HepG2 (cell line): ENCODE data around the gene C4orf36. TPM values are rescaled to one million over a fixed set of nuclear protein-coding genes. Genes with fewer than 3 reads are reported as not detected.

Source experiments
- ATAC-seq: fragments of 200-7000 bp; cut with Tn5 transposase; 3 replicates; pipeline ENCODE4 v1.9.1; 2020; ENCODE audit warnings: mild to moderate bottlenecking, moderate library complexity
- BruUV-seq: library from RNA; stranded (reverse); fragments of 400-500 nt; replicated peaks from 2 replicates; lab custom pipeline; 2021; lab: Mats Ljungman, UMichigan
- CTCF ChIA-PET: fragments of 300-600 bp; formaldehyde crosslinking; extraction: SDS; loops from one replicate; lab custom pipeline; 2021; ENCODE audit warnings: low total read pairs, inconsistent platforms, low intra/inter-chr PET ratio; lab: Yijun Ruan, JAX
- POLR2A ChIA-PET: fragments of 350-600 bp; sonication (Branson Sonifier 250); formaldehyde crosslinking; loops from one replicate; lab custom pipeline; 2020; ENCODE audit warnings: antibody characterized with exemption, inconsistent platforms; lab: Yijun Ruan, JAX
- DNase-seq: peaks from one replicate; pipeline ENCODE4 v3.0.0-alpha.2; 2015; ENCODE audit warnings: low spot score
- FAIRE-seq: peaks from 3 replicates; lab custom pipeline; 2011; peaks lifted over from hg19 to GRCh38; lab: Jason Lieb, UNC
- H2AFZ ChIP-seq: one replicate; pipeline ENCODE4 v1.6.1; 2011; ENCODE audit warnings: low read length, inconsistent platforms
- H3K27ac ChIP-seq: fragments of 300-600 bp; 3 replicates; pipeline ENCODE4 v1.8.0; 2011; ENCODE audit warnings: mixed run types, mild to moderate bottlenecking, mixed read lengths, low read length, inconsistent platforms; ENCODE audit not compliant: insufficient read depth; ENCODE audit errors: extremely low read length
- H3K27me3 ChIP-seq, 2 experiments: fragments of 200-600 bp in 1 of 2; 2 replicates in 1 of 2; 3 replicates in 1 of 2; pipeline versions ENCODE4 v1.6.0 to v1.8.0; 2011; ENCODE audit warnings: low read length in 2 of 2, mild to moderate bottlenecking in 2 of 2, moderate library complexity in 2 of 2, inconsistent platforms in 1 of 2; ENCODE audit not compliant: insufficient read depth in 2 of 2, control insufficient read depth in 1 of 2
- H3K36me3 ChIP-seq, 2 experiments: fragments of 200-600 bp in 1 of 2; replicated peaks in 1 of 2; 2 replicates in 1 of 2; 3 replicates in 1 of 2; pipeline versions ENCODE4 v1.5.1 to v1.8.0; 2011; ENCODE audit warnings: low read length in 2 of 2, inconsistent platforms in 1 of 2; ENCODE audit not compliant: insufficient read depth in 2 of 2, control insufficient read depth in 1 of 2
- H3K4me1 ChIP-seq: 2 replicates; pipeline ENCODE4 v1.5.1; 2012; ENCODE audit warnings: low read length, inconsistent platforms; ENCODE audit not compliant: insufficient read depth
- H3K4me2 ChIP-seq: 2 replicates; pipeline ENCODE4 v1.6.0; 2011; ENCODE audit warnings: low read depth, low read length, inconsistent platforms
- H3K4me3 ChIP-seq, 3 experiments: fragments of 200-600 bp in 1 of 3; sonication (generic), shearing (Covaris generic) in 1 of 3; replicated peaks in 1 of 3; 2 replicates each; pipeline ENCODE4 v1.5.1; 2011 to 2016; ENCODE audit warnings: low read length in 3 of 3, inconsistent platforms in 2 of 3, low read depth in 2 of 3, mild to moderate bottlenecking in 2 of 3, control low read depth in 1 of 3, mixed read lengths in 1 of 3; ENCODE audit not compliant: insufficient read depth in 1 of 3
- H3K79me2 ChIP-seq: one replicate; pipeline ENCODE4 v1.6.1; 2011; ENCODE audit warnings: low read length, inconsistent platforms; ENCODE audit not compliant: insufficient read depth
- H3K9ac ChIP-seq: 2 replicates; pipeline ENCODE4 v1.6.0; 2011; ENCODE audit warnings: mild to moderate bottlenecking, low read depth, low read length, inconsistent platforms; ENCODE audit not compliant: insufficient read depth
- H3K9me3 ChIP-seq: 2 replicates; pipeline ENCODE4 v1.5.1; 2012; ENCODE audit warnings: mild to moderate bottlenecking, low read length
- H4K20me1 ChIP-seq: 2 replicates; pipeline ENCODE4 v1.6.0; 2011; ENCODE audit warnings: inconsistent platforms, mild to moderate bottlenecking, low read length, moderate library complexity; ENCODE audit not compliant: insufficient read depth
- CEBPB ChIP-seq: IDR thresholded peaks from 2 replicates; pipeline ENCODE4 v1.6.1; 2011; ENCODE audit warnings: low read depth, low read length, improper control_type of control experiment, borderline replicate concordance
- FOSL2 ChIP-seq: sonication (generic); formaldehyde crosslinking; IDR thresholded peaks from 2 replicates; pipeline ENCODE4 v1.4.0; 2020; ENCODE audit warnings: missing genetic modification reagents
- GATAD2A ChIP-seq: IDR thresholded peaks from 2 replicates; pipeline ENCODE4 v1.6.1; 2016
- HNF4G ChIP-seq, 2 experiments: sonication (generic) in 1 of 2; formaldehyde crosslinking in 1 of 2; IDR thresholded peaks; 2 replicates each; pipeline versions ENCODE4 v1.4.0 to v1.6.1; 2011 to 2020; ENCODE audit warnings: borderline replicate concordance in 2 of 2, low read depth in 2 of 2, mild to moderate bottlenecking in 2 of 2, low read length in 1 of 2, missing genetic modification reagents in 1 of 2, moderate library complexity in 1 of 2
- MAFG ChIP-seq: sonication (generic); formaldehyde crosslinking; IDR thresholded peaks from 2 replicates; pipeline ENCODE4 v1.5.1; 2020; ENCODE audit warnings: mild to moderate bottlenecking, missing genetic modification reagents
- RARA ChIP-seq: IDR thresholded peaks from 2 replicates; pipeline ENCODE4 v1.6.1; 2016; ENCODE audit warnings: missing genetic modification reagents, missing compliant biosample characterization
- SALL1 ChIP-seq: sonication (generic); formaldehyde crosslinking; IDR thresholded peaks from 2 replicates; pipeline ENCODE4 v1.8.0; 2022; ENCODE audit warnings: mild to moderate bottlenecking, missing genetic modification reagents
- TEAD3 ChIP-seq: optimal IDR thresholded peaks from 2 replicates; pipeline ENCODE3; 2016; ENCODE audit warnings: borderline replicate concordance
- ZBTB1 ChIP-seq: sonication (generic); formaldehyde crosslinking; IDR thresholded peaks from 2 replicates; pipeline ENCODE4 v1.4.0; 2020; ENCODE audit warnings: missing genetic modification reagents, borderline replicate concordance
- ZNF225 ChIP-seq: sonication (generic); formaldehyde crosslinking; IDR thresholded peaks from 2 replicates; pipeline ENCODE4 v1.4.0; 2020; ENCODE audit warnings: mild to moderate bottlenecking, missing genetic modification reagents
- ZNF564 ChIP-seq: sonication (generic); formaldehyde crosslinking; IDR thresholded peaks from 2 replicates; pipeline ENCODE4 v1.8.1; 2023; ENCODE audit warnings: mild to moderate bottlenecking, missing genetic modification reagents
- WGBS: methylation state at CpG from one replicate; pipeline ENCODE4 v1.1.6; 2017; ENCODE audit warnings: low lambda C conversion rate; 5-methylcytosine and 5-hydroxymethylcytosine counted together
- in situ Hi-C: cut with HindIII; loops from 2 replicates; pipeline ENCODE4 v1.10.0; 2017; ENCODE audit warnings: low pct_unique_long_range_greater_than_20kb; ENCODE audit not compliant: extremely low pct_ligation_motif_present
- intact Hi-C: fragments of 100-400 bp; cut with micrococcal nuclease; formaldehyde crosslinking; loops from one replicate; pipeline ENCODE4 v1.10.0; 2022; ENCODE audit not compliant: unreplicated experiment
- polyA plus RNA-seq, 8 experiments: library from polyadenylated mRNA; depleted of rRNA in 3 of 8; stranded (reverse) in 7 of 8; unstranded in 1 of 8; fragments of >200 nt; fragmentation: Illumina TruSeq in 4 of 8; extraction: Trizol in 4 of 8; gene quantifications; 2 replicates each; pipeline versions ENCODE4 v1.2.1 to v1.2.3, GENCODE V29; 2011 to 2016; ENCODE audit warnings: low read depth in 4 of 8, missing spikeins in 1 of 8, mixed read lengths in 1 of 8; ENCODE audit not compliant: insufficient read depth in 1 of 8
- total RNA-seq, 5 experiments: library from RNA; depleted of rRNA; stranded (reverse); fragments of >200 nt; fragmentation: Illumina TruSeq; extraction: Trizol; gene quantifications; 2 replicates each; pipeline ENCODE4 v1.2.3, GENCODE V29; 2016; ENCODE audit warnings: low read depth in 1 of 5
- TF ChIP-seq, protein P1 (sequence below): sonication (generic); formaldehyde crosslinking; IDR thresholded peaks from 2 replicates; pipeline ENCODE4 v1.4.0; 2020; ENCODE audit warnings: missing genetic modification reagents
- TF ChIP-seq, protein P2 (sequence below): sonication (generic); formaldehyde crosslinking; IDR thresholded peaks from 2 replicates; pipeline ENCODE4 v1.4.0; 2020; ENCODE audit warnings: mild to moderate bottlenecking, low read depth, missing genetic modification reagents
- TF ChIP-seq, protein P3 (sequence below): sonication (generic); formaldehyde crosslinking; IDR thresholded peaks from 2 replicates; pipeline ENCODE4 v1.8.1; 2023; ENCODE audit warnings: mild to moderate bottlenecking, inconsistent platforms, moderate library complexity, missing genetic modification reagents, borderline replicate concordance
- TF ChIP-seq, protein P4 (sequence below): IDR thresholded peaks from 2 replicates; pipeline ENCODE4 v1.4.0; 2020; ENCODE audit warnings: mild to moderate bottlenecking, missing genetic modification reagents

C4orf36 gene
- total and polyA plus RNA-seq, 2 of the 13 experiments (the other 11 are each of a cell fraction or from before 2014, with no cell fraction given), result 0.63 TPM; not detected in 1

DNA sequence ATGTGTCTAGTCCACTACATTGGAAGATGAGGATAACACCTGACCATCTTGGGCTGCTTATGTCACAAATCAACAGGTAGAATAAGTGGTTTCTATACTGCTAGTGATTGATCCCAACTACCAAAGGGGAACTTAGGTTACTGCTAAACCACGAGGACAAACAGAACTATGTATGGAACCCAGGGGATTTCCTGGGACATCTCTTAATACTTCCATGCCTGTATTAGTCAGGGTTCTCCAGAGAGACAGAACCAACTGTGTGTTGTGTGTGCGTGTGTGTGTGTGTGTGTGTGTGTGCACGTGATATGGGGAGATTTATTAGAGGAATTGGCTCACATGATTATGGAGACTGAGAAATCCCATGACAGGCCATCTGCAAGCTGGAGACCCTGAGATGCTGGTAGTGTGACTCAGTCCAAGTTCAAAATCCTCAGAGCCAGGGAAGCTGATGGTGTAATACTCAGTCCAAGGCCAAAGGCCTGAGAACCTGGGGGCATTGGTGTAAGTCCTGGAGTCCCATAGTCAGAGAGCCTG, 26.4 kb upstream of the C4orf36 start:
- Histone ChIP-seq H3K79me2 (no peaks in the 10 kb centered on the region), H3K4me1 (peaks cover 11% of the 10 kb centered on the region), H3K27ac (no peak overlapping the region), H3K27me3 (no peaks in the 10 kb centered on the region), H2AFZ (no peak overlapping the region), H3K4me3 (no peak overlapping the region), H4K20me1 (no peaks in the 10 kb centered on the region), H3K36me3 (no peaks in the 10 kb centered on the region), H3K9me3 (no peaks in the 10 kb centered on the region), H3K9ac (no peak overlapping the region), H3K4me2 (no peak overlapping the region)
- intact Hi-C loops, result no loop called here
- WGBS, result 50% methylated on average over 3 of the region's 3 CpGs
- BruUV-seq, result no TSS peak
- ChIA-PET CTCF (no interaction called here), POLR2A (interaction anchor here (0.7 to 2.0 kb wide), 6 partner anchors 9 to 165 kb away, joined by 3 to 7 read pairs (median 4); partner anchors contain the start of gene AFF1)
- FAIRE-seq (peak; percentile 54), DNase-seq (peak; percentile 54), ATAC-seq (peak; percentile 62)
- in situ Hi-C loops, result no loop called here
- TF ChIP-seq HNF4G (IDR thresholded peaks at IDR 0.05; ENCODE audit: borderline replicate concordance, low read depth, low read length), result peak; percentile 34; the same call in 1 of the 2 replicates
- TF ChIP-seq HNF4G (CRISPR knock-in tag; IDR thresholded peaks at IDR 0.05; ENCODE audit: borderline replicate concordance, low read depth), result no peak
- TF ChIP-seq, protein P1, sequence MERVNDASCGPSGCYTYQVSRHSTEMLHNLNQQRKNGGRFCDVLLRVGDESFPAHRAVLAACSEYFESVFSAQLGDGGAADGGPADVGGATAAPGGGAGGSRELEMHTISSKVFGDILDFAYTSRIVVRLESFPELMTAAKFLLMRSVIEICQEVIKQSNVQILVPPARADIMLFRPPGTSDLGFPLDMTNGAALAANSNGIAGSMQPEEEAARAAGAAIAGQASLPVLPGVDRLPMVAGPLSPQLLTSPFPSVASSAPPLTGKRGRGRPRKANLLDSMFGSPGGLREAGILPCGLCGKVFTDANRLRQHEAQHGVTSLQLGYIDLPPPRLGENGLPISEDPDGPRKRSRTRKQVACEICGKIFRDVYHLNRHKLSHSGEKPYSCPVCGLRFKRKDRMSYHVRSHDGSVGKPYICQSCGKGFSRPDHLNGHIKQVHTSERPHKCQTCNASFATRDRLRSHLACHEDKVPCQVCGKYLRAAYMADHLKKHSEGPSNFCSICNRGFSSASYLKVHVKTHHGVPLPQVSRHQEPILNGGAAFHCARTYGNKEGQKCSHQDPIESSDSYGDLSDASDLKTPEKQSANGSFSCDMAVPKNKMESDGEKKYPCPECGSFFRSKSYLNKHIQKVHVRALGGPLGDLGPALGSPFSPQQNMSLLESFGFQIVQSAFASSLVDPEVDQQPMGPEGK, result peak; percentile 39; the same call in 1 of the 2 replicates
- TF ChIP-seq FOSL2, result peak; percentile 77
- TF ChIP-seq TEAD3 (CRISPR knock-in tag), result peak; percentile 20
- TF ChIP-seq MAFG (CRISPR knock-in tag), result no peak
- TF ChIP-seq RARA (CRISPR knock-in tag), result peak; percentile 61; the same call in 1 of the 2 replicates
- TF ChIP-seq ZBTB1 (CRISPR knock-in tag), result no peak
- TF ChIP-seq GATAD2A (CRISPR knock-in tag), result peak; percentile 55; the same call in 1 of the 2 replicates
- no peak for TF ChIP-seq ZNF225 (CRISPR knock-in tag)
- peak; percentile 50; the same call in 1 of the 2 replicates for TF ChIP-seq CEBPB
- TF ChIP-seq, protein P2, sequence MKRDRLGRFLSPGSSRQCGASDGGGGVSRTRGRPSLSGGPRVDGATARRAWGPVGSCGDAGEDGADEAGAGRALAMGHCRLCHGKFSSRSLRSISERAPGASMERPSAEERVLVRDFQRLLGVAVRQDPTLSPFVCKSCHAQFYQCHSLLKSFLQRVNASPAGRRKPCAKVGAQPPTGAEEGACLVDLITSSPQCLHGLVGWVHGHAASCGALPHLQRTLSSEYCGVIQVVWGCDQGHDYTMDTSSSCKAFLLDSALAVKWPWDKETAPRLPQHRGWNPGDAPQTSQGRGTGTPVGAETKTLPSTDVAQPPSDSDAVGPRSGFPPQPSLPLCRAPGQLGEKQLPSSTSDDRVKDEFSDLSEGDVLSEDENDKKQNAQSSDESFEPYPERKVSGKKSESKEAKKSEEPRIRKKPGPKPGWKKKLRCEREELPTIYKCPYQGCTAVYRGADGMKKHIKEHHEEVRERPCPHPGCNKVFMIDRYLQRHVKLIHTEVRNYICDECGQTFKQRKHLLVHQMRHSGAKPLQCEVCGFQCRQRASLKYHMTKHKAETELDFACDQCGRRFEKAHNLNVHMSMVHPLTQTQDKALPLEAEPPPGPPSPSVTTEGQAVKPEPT (CRISPR knock-in tag), result no peak
- TF ChIP-seq SALL1, result 0 out of 2 replicates have a peak, but pooled peaks have one; percentile 16
- TF ChIP-seq, protein P3, sequence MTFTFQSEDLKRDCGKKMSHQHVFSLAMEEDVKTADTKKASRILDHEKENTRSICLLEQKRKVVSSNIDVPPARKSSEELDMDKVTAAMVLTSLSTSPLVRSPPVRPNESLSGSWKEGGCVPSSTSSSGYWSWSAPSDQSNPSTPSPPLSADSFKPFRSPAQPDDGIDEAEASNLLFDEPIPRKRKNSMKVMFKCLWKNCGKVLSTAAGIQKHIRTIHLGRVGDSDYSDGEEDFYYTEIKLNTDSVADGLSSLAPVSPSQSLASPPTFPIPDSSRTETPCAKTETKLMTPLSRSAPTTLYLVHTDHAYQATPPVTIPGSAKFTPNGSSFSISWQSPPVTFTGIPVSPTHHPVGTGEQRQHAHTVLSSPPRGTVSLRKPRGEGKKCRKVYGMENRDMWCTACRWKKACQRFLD (CRISPR knock-in tag), result no peak
- TF ChIP-seq ZNF564 (CRISPR knock-in tag), result peak; percentile 86; the same call in 1 of the 2 replicates
- TF ChIP-seq, protein P4, sequence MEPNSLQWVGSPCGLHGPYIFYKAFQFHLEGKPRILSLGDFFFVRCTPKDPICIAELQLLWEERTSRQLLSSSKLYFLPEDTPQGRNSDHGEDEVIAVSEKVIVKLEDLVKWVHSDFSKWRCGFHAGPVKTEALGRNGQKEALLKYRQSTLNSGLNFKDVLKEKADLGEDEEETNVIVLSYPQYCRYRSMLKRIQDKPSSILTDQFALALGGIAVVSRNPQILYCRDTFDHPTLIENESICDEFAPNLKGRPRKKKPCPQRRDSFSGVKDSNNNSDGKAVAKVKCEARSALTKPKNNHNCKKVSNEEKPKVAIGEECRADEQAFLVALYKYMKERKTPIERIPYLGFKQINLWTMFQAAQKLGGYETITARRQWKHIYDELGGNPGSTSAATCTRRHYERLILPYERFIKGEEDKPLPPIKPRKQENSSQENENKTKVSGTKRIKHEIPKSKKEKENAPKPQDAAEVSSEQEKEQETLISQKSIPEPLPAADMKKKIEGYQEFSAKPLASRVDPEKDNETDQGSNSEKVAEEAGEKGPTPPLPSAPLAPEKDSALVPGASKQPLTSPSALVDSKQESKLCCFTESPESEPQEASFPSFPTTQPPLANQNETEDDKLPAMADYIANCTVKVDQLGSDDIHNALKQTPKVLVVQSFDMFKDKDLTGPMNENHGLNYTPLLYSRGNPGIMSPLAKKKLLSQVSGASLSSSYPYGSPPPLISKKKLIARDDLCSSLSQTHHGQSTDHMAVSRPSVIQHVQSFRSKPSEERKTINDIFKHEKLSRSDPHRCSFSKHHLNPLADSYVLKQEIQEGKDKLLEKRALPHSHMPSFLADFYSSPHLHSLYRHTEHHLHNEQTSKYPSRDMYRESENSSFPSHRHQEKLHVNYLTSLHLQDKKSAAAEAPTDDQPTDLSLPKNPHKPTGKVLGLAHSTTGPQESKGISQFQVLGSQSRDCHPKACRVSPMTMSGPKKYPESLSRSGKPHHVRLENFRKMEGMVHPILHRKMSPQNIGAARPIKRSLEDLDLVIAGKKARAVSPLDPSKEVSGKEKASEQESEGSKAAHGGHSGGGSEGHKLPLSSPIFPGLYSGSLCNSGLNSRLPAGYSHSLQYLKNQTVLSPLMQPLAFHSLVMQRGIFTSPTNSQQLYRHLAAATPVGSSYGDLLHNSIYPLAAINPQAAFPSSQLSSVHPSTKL, result peak; percentile 56
